GM12874 (cell line): ENCODE results near the gene TNIP2.

Experiments used
- TF ChIP-seq, protein P1 (sequence below): IDR thresholded peaks from 2 replicates; pipeline ENCODE4 v1.5.1; 2011; ENCODE audit warnings: low read depth, mild to moderate bottlenecking, control low read depth, low read length, moderate library complexity; ENCODE audit not compliant: insufficient read depth

The TNIP2 gene

DNA sequence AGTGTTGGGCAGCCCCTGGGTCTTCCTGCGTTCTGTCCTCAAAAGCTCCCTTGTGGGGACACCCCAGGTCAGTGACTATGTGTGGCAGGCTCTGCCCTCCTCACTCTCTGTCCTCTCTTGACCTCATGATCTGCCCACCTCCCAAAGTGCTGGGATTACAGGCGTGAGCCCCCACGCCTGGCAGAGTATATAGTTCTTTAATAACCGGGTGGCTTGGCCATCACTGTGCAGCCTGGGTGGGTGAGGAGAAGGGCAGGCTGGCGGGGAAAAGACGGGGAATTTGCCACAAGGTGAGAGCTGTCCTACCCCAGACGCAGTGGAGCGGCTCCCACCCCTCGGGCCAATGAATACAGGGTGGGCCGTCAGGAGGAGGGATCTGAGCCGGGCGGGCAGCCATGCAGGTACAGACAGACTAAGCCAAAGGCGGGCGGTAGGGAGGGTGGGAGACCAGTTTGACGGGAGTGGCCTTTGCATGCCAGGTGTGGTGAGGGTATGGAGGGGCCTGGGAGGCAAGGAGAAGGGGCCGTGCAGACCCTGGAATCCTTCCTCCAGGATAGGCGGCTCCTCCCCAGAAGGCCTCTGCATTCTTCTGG is 39.3 kb upstream of the TNIP2 start:
- TF ChIP-seq, protein P1, sequence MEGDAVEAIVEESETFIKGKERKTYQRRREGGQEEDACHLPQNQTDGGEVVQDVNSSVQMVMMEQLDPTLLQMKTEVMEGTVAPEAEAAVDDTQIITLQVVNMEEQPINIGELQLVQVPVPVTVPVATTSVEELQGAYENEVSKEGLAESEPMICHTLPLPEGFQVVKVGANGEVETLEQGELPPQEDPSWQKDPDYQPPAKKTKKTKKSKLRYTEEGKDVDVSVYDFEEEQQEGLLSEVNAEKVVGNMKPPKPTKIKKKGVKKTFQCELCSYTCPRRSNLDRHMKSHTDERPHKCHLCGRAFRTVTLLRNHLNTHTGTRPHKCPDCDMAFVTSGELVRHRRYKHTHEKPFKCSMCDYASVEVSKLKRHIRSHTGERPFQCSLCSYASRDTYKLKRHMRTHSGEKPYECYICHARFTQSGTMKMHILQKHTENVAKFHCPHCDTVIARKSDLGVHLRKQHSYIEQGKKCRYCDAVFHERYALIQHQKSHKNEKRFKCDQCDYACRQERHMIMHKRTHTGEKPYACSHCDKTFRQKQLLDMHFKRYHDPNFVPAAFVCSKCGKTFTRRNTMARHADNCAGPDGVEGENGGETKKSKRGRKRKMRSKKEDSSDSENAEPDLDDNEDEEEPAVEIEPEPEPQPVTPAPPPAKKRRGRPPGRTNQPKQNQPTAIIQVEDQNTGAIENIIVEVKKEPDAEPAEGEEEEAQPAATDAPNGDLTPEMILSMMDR: no peak

- TF ChIP-seq, protein P1: no peak
Measured at GRCh38 chr4:2794486-2795299, 38.6 kb upstream of the TNIP2 start.

GRCh38 chr4:2793586-2794485 is 37.7 kb upstream of the TNIP2 start:
- TF ChIP-seq, protein P1: no peak

DNA sequence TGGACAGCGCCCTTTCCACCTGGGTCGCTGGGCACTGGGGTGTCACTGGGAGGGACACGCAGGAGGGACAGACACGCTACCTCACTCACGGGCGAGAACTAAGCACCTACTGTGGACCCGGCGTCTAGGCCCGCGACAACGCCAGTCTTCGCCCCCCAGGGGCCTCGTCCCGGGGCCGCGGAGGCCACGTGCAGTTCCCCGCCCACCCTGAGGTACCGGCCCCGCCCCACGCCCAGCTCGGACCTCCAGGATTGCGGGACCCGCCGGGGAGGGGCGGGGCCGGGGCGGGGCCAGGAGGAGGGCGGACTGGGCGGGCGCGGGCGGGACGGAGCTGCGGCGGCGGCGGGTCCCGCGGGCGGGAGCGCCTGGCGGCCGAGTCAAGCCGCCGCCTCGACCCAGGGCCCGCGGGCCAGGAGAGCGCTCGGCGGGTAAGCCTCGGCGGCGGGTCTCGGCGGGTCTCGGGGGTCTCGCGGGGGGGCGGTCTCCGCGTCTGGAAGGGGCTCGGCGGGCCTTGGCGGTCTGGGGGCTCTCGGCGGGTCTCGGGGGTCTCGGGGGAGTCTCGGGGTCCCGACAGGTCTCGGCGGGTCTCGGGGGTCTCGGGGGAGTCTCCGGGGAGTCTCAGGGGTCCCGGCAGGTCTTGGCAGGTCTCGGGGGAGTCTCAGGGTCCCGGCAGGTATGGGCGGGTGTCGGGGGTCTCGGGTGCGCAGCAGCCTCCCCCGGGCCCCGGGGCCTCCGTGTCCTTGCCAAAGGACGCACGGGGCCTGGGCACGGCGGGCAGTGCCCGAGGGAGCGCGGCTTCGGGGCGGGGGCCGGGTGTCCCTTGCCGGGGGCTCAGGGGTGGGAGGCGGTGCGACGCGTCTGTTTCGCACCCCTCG is 36.8 kb upstream of the TNIP2 start, which contains the start of gene SH3BP2:
TSS of gene SH3BP2 (plus strand) at position 375 of the 875 bp plus-strand sequence. CDS start 27,533 bp downstream, outside the sequence.
- TF ChIP-seq, protein P1: no peak

GRCh38 chr4:2792396-2792710 is 36.2 kb upstream of the TNIP2 start:
- TF ChIP-seq, protein P1: no peak

GRCh38 chr4:2791518-2792395 is 35.6 kb upstream of the TNIP2 start:
- TF ChIP-seq, protein P1: no peak
